Activated naive CD4-positive, alpha-beta T cell treated with anti-CD3 and anti-CD28 coated beads for 36 hours (primary cell): ENCODE measurements around the gene SLCO4A1. TPM values are rescaled to one million over a fixed set of nuclear protein-coding genes. Genes with fewer than 3 reads are reported as not detected.

ENCODE experiments used
- CTCF ChIA-PET: fragments of 350-600 bp; sonication (Branson Sonifier 250); formaldehyde crosslinking; loops from one replicate; lab custom pipeline; 2021; ENCODE audit warnings: antibody characterized with exemption; lab: Charles Lee
- DNase-seq: peaks from one replicate; pipeline ENCODE4 v3.0.0-alpha.2; 2020
- H3K27ac Mint-ChIP-seq: one replicate; pipeline ENCODE4 v1.8.0; 2021; ENCODE audit warnings: mild to moderate bottlenecking, mixed read lengths
- H3K27me3 Mint-ChIP-seq: one replicate; pipeline ENCODE4 v1.8.0; 2021; ENCODE audit warnings: low read depth, mixed read lengths
- H3K36me3 Mint-ChIP-seq: one replicate; pipeline ENCODE4 v1.8.0; 2021; ENCODE audit warnings: low read depth, mixed read lengths
- H3K4me1 Mint-ChIP-seq: one replicate; pipeline ENCODE4 v1.8.0; 2021; ENCODE audit warnings: low read depth, mixed read lengths
- H3K4me3 Mint-ChIP-seq: one replicate; pipeline ENCODE4 v1.8.0; 2021; ENCODE audit warnings: mild to moderate bottlenecking, moderate library complexity, mixed read lengths
- H3K9me3 Mint-ChIP-seq: one replicate; pipeline ENCODE4 v1.8.0; 2021; ENCODE audit warnings: mixed read lengths
- intact Hi-C: fragments of 100-400 bp; cut with micrococcal nuclease; formaldehyde crosslinking; loops from one replicate; pipeline ENCODE4 v1.15.1; 2023
- total RNA-seq, 2 experiments: library from RNA; stranded (reverse); gene quantifications; one replicate each; pipeline ENCODE4 v1.2.3, GENCODE V29; 2021

SLCO4A1 gene
- total RNA-seq, 2 experiments from 2014 or later = 22.4 to 22.6 TPM

GRCh38 chr20:62653951-62654685, 11.8 kb downstream of the SLCO4A1 start:
- CTCF ChIA-PET = no interaction called here
- no peak overlapping the region for H3K27ac Mint-ChIP-seq
- no peaks in the 10 kb centered on the region for H3K9me3 Mint-ChIP-seq
- peaks cover 31% of the 10 kb centered on the region for H3K4me1 Mint-ChIP-seq
- peaks cover 8% of the 10 kb centered on the region for H3K36me3 Mint-ChIP-seq
- no peak for DNase-seq
- H3K4me3 Mint-ChIP-seq = no peak overlapping the region
- H3K27me3 Mint-ChIP-seq = no peaks in the 10 kb centered on the region
- intact Hi-C loops = no loop called here

GRCh38 chr20:62655282-62656196, 13.2 kb downstream of the SLCO4A1 start:
- intact Hi-C loops = no loop called here
- Mint-ChIP-seq H3K36me3 (peaks cover 10% of the 10 kb centered on the region), H3K9me3 (no peaks in the 10 kb centered on the region), H3K4me1 (peaks cover 22% of the 10 kb centered on the region), H3K27ac (no peak overlapping the region), H3K4me3 (no peak overlapping the region), H3K27me3 (no peaks in the 10 kb centered on the region)
- CTCF ChIA-PET = no interaction called here
- no peak for DNase-seq

- CTCF ChIA-PET = no interaction called here
- Mint-ChIP-seq H3K9me3 (no peaks in the 10 kb centered on the region), H3K4me3 (no peak overlapping the region), H3K4me1 (peaks cover 14% of the 10 kb centered on the region), H3K27ac (no peak overlapping the region), H3K36me3 (peaks cover 9% of the 10 kb centered on the region), H3K27me3 (no peaks in the 10 kb centered on the region)
- intact Hi-C loops = no loop called here
- DNase-seq = no peak
Observed at GRCh38 chr20:62656197-62656918, 14.1 kb downstream of the SLCO4A1 start.

- peaks cover 8% of the 10 kb centered on the region for H3K4me1 Mint-ChIP-seq
- intact Hi-C loops = no loop called here
- no peak overlapping the region for H3K4me3 Mint-ChIP-seq
- no peaks in the 10 kb centered on the region for H3K27me3 Mint-ChIP-seq
- H3K9me3 Mint-ChIP-seq = no peaks in the 10 kb centered on the region
- CTCF ChIA-PET = no interaction called here
- no peak overlapping the region for H3K27ac Mint-ChIP-seq
- peaks cover 10% of the 10 kb centered on the region for H3K36me3 Mint-ChIP-seq
- DNase-seq = no peak
Observed at GRCh38 chr20:62656919-62657588, 14.8 kb downstream of the SLCO4A1 start.

GRCh38 chr20:62657589-62657942, 15.3 kb downstream of the SLCO4A1 start:
- intact Hi-C loops = no loop called here
- Mint-ChIP-seq H3K4me3 (no peak overlapping the region), H3K36me3 (peaks cover 10% of the 10 kb centered on the region), H3K9me3 (no peaks in the 10 kb centered on the region), H3K27ac (no peak overlapping the region), H3K4me1 (peaks cover 3% of the 10 kb centered on the region), H3K27me3 (no peaks in the 10 kb centered on the region)
- no peak for DNase-seq
- CTCF ChIA-PET = no interaction called here

GRCh38 chr20:62657956-62658355, 15.7 kb downstream of the SLCO4A1 start:
- H3K9me3 Mint-ChIP-seq = no peaks in the 10 kb centered on the region
- no peak overlapping the region for H3K4me3 Mint-ChIP-seq
- intact Hi-C loops = no loop called here
- peaks cover 2% of the 10 kb centered on the region for H3K4me1 Mint-ChIP-seq
- DNase-seq = no peak
- H3K36me3 Mint-ChIP-seq = peaks cover 10% of the 10 kb centered on the region
- no peak overlapping the region for H3K27ac Mint-ChIP-seq
- H3K27me3 Mint-ChIP-seq = no peaks in the 10 kb centered on the region
- CTCF ChIA-PET = no interaction called here

- intact Hi-C loops = no loop called here
- Mint-ChIP-seq H3K36me3 (peaks cover 10% of the 10 kb centered on the region), H3K9me3 (no peaks in the 10 kb centered on the region), H3K27me3 (no peaks in the 10 kb centered on the region), H3K4me1 (no peaks in the 10 kb centered on the region), H3K27ac (no peak overlapping the region), H3K4me3 (no peak overlapping the region)
- CTCF ChIA-PET = no interaction called here
- DNase-seq = no peak
Observed at GRCh38 chr20:62658593-62659178, 16.4 kb downstream of the SLCO4A1 start.

- DNase-seq = no peak
- no peak overlapping the region for H3K27ac Mint-ChIP-seq
- no peaks in the 10 kb centered on the region for H3K27me3 Mint-ChIP-seq
- H3K4me1 Mint-ChIP-seq = no peaks in the 10 kb centered on the region
- H3K9me3 Mint-ChIP-seq = no peaks in the 10 kb centered on the region
- intact Hi-C loops = no loop called here
- CTCF ChIA-PET = no interaction called here
- H3K4me3 Mint-ChIP-seq = no peak overlapping the region
- peaks cover 9% of the 10 kb centered on the region for H3K36me3 Mint-ChIP-seq
Observed at GRCh38 chr20:62659488-62660239, 17.4 kb downstream of the SLCO4A1 start.

GRCh38 chr20:62660240-62660615, 17.9 kb downstream of the SLCO4A1 start:
- CTCF ChIA-PET = no interaction called here
- Mint-ChIP-seq H3K27me3 (no peaks in the 10 kb centered on the region), H3K9me3 (no peaks in the 10 kb centered on the region), H3K4me1 (no peaks in the 10 kb centered on the region), H3K27ac (no peak overlapping the region), H3K4me3 (no peak overlapping the region), H3K36me3 (peaks cover 12% of the 10 kb centered on the region)
- intact Hi-C loops = no loop called here
- DNase-seq = no peak

- peaks cover 12% of the 10 kb centered on the region for H3K36me3 Mint-ChIP-seq
- DNase-seq = no peak
- H3K9me3 Mint-ChIP-seq = no peaks in the 10 kb centered on the region
- no peaks in the 10 kb centered on the region for H3K27me3 Mint-ChIP-seq
- no peaks in the 10 kb centered on the region for H3K4me1 Mint-ChIP-seq
- intact Hi-C loops = no loop called here
- H3K4me3 Mint-ChIP-seq = no peak overlapping the region
- CTCF ChIA-PET = no interaction called here
- H3K27ac Mint-ChIP-seq = no peak overlapping the region
Observed at GRCh38 chr20:62660768-62661167, 18.5 kb downstream of the SLCO4A1 start.

GRCh38 chr20:62661647-62662046, 19.3 kb downstream of the SLCO4A1 start:
- Mint-ChIP-seq H3K4me3 (no peak overlapping the region), H3K4me1 (no peaks in the 10 kb centered on the region), H3K9me3 (no peaks in the 10 kb centered on the region), H3K27ac (no peak overlapping the region), H3K27me3 (no peaks in the 10 kb centered on the region), H3K36me3 (peaks cover 11% of the 10 kb centered on the region)
- no peak for DNase-seq
- CTCF ChIA-PET = no interaction called here
- intact Hi-C loops = no loop called here
